LNCAP (cell line): Measurements from ENCODE around the gene CTR9.

Experiments used
- CTCF ChIP-seq: fragments of 450-650 bp; IDR thresholded peaks from 2 replicates; pipeline ENCODE4 v1.5.1; 2017; ENCODE audit warnings: mild to moderate bottlenecking

Gene CTR9

DNA sequence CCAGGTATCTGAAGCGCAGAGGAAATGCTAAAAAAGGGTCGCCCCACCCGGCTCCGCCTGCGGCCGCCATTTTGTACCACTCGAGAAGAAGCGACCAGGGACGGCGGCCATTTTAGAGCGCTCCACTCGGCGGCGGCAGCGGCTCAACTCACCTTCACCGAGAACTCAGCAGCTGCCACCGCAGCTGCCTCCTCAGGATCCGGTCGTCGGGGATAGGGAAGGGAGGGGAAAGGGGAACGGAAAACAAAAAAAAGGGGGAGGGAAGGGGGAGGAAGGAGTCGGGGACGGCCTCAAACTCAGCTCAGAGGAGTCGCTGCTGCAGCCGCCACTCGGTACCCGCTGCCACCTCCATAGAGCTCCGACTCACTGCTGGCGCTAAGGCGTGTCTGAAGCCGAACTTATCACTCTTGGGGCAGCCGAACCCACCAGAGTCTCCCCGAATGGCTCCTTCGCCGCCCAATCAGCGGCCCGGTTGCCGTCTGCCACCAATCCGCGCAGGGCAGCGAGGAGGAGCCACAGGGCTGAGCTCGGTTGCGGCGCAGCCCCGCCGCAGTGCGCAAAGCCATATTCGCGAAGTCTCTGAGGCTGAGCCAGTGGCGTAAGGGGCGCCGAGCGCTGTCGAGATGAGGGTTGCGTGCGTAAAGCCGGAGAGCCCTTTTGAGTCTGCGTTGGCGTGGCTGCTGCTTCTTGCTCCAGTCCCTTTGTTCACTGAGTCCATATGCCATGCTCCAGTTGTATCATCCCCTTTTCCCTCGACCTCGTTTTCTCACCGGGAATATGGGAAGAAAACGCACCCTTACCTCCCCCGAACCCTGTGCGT lies 57.7 kb downstream of the CTR9 start, which contains the start of gene EIF4G2:
Gene EIF4G2 (minus strand): TSS at position 374 of the 820 bp plus-strand sequence.
- no peak for TF ChIP-seq CTCF

DNA sequence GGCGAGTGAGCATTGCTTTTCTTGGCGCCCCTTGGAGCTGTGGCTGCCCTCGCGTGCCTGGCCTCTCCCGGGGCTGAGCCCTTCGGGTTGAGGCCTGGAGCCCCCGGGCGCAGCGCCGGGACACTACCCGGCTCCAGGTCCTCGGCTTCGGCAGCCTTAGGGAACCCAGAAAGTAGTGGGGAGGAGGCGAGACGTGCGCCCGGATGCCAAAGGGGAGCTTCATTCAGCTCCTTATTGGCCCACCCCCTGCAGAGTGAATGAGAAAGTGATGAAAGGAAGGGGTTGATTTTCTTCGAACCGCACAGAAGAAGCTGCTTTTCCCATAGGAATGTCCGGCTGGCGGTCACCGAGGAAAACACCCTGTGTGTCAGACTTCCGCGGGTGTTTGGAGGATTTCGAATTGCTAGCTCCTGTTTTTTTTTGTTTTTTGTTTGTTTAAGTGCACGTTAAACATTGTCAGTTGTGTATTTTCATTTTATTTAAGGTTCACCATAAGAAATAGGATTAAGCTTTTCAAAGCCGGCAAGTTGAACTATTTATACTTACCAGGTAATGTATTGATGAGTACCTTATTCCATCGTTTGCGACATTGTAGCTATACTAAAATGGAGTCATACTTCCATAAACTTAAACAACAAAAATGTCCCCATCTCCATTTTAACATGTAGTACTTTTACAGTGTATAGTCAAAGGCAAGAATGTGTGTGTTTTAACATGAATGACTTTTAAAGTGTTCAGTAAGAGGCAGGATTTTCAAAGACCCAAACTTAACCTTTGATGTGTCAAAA lies 58.5 kb downstream of the CTR9 start:
- no peak for TF ChIP-seq CTCF

DNA sequence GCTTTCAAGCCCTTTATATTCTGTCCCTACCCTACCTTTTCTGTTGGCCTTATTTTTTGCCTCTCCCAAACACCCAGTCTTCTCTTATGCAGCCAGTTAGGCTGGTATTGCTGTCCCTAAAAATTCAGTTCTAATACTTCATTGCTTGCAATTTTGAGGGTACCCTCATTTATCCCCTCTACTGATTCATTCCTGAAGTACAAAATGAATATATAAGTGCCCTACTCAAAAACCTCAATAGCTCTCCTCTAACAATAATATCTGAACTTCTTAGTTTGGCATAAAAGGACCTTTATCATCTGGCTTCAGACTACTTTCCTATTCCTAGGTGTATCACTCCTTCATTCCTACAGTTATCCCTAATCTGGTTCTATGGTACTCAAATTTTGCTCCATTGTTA lies 62.9 kb downstream of the CTR9 start:
- no peak for TF ChIP-seq CTCF

GRCh38 chr11:10818594-10818993 lies 67.5 kb downstream of the CTR9 start:
- TF ChIP-seq CTCF, result no peak

- no peak for TF ChIP-seq CTCF
Measured at GRCh38 chr11:10823152-10823579, 72.1 kb downstream of the CTR9 start.

DNA sequence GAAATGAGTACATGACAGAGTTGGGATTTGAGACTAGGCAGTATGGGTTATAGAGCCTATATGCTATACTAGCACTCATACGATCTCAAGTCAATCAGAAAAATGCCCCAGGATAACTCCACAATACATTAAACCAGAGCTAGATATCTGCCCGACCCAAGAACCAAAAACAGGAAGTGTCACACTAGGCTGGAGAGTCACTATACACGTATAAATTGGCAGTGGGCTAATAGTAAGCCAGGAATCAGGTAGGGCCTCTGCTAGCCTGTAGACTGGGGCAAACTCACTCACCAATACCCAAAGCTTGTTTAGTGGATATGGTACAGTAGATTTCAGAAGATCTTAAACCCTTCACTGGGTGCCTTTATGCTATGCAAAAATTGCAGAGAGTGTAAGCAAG lies 73.8 kb downstream of the CTR9 start:
- TF ChIP-seq CTCF, result no peak

GRCh38 chr11:10828402-10828801 lies 77.4 kb downstream of the CTR9 start:
- no peak for TF ChIP-seq CTCF
